ENCODE measurements around the gene LRRC32.
"Not testable (repeated sequence)": the region's sequence is repeated elsewhere in the genome, so short reads cannot be mapped to it uniquely, and the experiment has no call there.

The LRRC32 gene

GRCh38 chr11:76649851-76650372 is 20.6 kb downstream of the LRRC32 start:
- no peak for DNase-seq (ENCODE audit: low spot score)

- no peak for DNase-seq (ENCODE audit: low spot score)
Observed at GRCh38 chr11:76649011-76649410, 21.5 kb downstream of the LRRC32 start.

GRCh38 chr11:76648061-76648460 is 22.5 kb downstream of the LRRC32 start:
- DNase-seq (ENCODE audit: low spot score): no peak

GRCh38 chr11:76646882-76647534 is 23.5 kb downstream of the LRRC32 start:
- no peak for DNase-seq (ENCODE audit: low spot score)

GRCh38 chr11:76644591-76644990 is 26.0 kb downstream of the LRRC32 start:
- DNase-seq (ENCODE audit: low spot score): no peak

- not testable (repeated sequence) for DNase-seq (ENCODE audit: low spot score)
Observed at GRCh38 chr11:76643711-76644110, 26.8 kb downstream of the LRRC32 start.

- no peak for DNase-seq (ENCODE audit: low spot score)
Observed at GRCh38 chr11:76642341-76642740, 28.2 kb downstream of the LRRC32 start.

- no peak for DNase-seq (ENCODE audit: low spot score)
Observed at GRCh38 chr11:76641905-76642304, 28.6 kb downstream of the LRRC32 start.

- no peak for DNase-seq (ENCODE audit: low spot score)
Observed at GRCh38 chr11:76640501-76640900, 30.0 kb downstream of the LRRC32 start.

GRCh38 chr11:76639621-76640020 is 30.9 kb downstream of the LRRC32 start:
- DNase-seq (ENCODE audit: low spot score): no peak

GRCh38 chr11:76638270-76639197 is 32.0 kb downstream of the LRRC32 start:
- no peak for DNase-seq (ENCODE audit: low spot score)

- DNase-seq (ENCODE audit: low spot score): no peak
Observed at GRCh38 chr11:76637491-76638269, 32.9 kb downstream of the LRRC32 start.

- no peak for DNase-seq (ENCODE audit: low spot score)
Observed at GRCh38 chr11:76636826-76637460, 33.6 kb downstream of the LRRC32 start.

- DNase-seq (ENCODE audit: low spot score): no peak
Observed at GRCh38 chr11:76635991-76636738, 34.4 kb downstream of the LRRC32 start.

- DNase-seq (ENCODE audit: low spot score): no peak
Observed at GRCh38 chr11:76634886-76635285, 35.7 kb downstream of the LRRC32 start.

GRCh38 chr11:76632492-76632891 is 38.1 kb downstream of the LRRC32 start:
- no peak for DNase-seq (ENCODE audit: low spot score)

- DNase-seq (ENCODE audit: low spot score): no peak
Observed at GRCh38 chr11:76631566-76632308, 38.8 kb downstream of the LRRC32 start.

- no peak for DNase-seq (ENCODE audit: low spot score)
Observed at GRCh38 chr11:76630600-76631281, 39.8 kb downstream of the LRRC32 start.

GRCh38 chr11:76629853-76630599 is 40.5 kb downstream of the LRRC32 start:
- DNase-seq (ENCODE audit: low spot score): no peak

Data from Ammon's horn (tissue), 1 donor.